GM21515 (cell line): ENCODE measurements around the gene ERVH48-1.
"Not testable (repeated sequence)": the region's sequence is repeated elsewhere in the genome, so short reads cannot be mapped to it uniquely, and the experiment has no call there.

Source experiments
- ATAC-seq: cut with Tn5 transposase; IDR thresholded peaks from one replicate; pipeline ENCODE4 v1.9.1; 2021; ENCODE audit not compliant: unreplicated experiment

The ERVH48-1 gene

GRCh38 chr21:42925114-42925926, at the start of gene ERVH48-1:
TSS of gene ERVH48-1 (minus strand) at chr21:42925630. CDS start at chr21:42919006, 6,624 bp downstream.
- ATAC-seq: no peak

- ATAC-seq: peak; percentile 81
Observed at GRCh38 chr21:42973991-42974831, 48.8 kb upstream of the ERVH48-1 start, which contains the start of gene PKNOX1. TSS of gene PKNOX1 (plus strand) at chr21:42974562. CDS start at chr21:43004382, 29,820 bp downstream.

- ATAC-seq: peak; percentile 21
Observed at GRCh38 chr21:42973309-42973990, 48.0 kb upstream of the ERVH48-1 start.

DNA sequence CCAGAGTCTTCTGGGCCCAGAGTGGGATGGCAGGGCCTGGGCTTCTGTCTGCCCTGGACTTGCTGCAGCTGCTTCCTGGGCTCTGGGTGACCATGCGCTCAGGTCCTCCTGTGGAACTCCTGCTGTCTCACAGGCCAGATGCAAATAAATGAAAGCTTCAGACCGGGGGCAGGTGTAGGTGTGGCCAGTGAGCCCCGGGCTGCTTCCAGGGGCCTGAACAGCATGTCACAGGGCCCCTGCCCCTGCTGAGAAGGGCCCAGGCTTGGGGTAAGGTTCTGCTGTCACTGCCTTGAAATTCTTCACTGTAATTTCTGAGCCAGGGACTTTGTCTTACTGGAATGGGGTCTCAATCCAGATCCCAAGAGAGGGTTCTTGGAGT, 46.5 kb upstream of the ERVH48-1 start:
- no peak for ATAC-seq

DNA sequence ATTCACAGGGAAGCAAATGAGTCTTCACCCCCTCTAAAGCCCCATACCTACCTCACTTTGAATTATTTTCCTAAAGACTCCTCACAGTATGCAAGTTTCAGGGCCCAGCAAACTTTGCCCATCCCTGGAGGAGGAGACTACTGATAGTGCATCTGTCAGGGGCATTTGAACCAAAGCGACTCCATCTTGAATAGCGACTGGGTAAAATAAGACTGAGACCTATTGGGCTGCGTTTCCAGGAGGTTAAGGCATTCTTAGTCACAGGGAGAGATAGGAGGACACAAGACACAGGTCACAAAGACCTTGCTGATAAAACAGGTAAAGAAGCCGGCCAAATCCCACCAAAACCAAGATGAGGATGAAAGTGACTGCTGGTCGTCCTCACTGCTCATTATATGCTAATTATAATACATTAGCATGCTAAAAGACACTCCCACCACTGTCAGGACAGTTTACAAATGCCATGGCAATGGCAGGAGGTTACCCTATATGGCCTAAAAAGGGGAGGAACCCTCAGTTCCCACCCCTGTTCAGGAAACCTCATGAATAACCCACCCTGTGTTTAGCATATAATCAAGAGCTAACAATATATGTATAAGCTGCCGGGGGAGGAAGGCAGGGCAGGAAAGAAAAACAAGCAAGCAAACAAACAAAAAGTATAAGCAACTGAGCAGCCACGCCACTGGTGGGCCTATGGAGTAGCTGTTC, 45.7 kb upstream of the ERVH48-1 start:
- ATAC-seq: no peak

- ATAC-seq: no peak
Observed at GRCh38 chr21:42969193-42969600, 43.8 kb upstream of the ERVH48-1 start.

DNA sequence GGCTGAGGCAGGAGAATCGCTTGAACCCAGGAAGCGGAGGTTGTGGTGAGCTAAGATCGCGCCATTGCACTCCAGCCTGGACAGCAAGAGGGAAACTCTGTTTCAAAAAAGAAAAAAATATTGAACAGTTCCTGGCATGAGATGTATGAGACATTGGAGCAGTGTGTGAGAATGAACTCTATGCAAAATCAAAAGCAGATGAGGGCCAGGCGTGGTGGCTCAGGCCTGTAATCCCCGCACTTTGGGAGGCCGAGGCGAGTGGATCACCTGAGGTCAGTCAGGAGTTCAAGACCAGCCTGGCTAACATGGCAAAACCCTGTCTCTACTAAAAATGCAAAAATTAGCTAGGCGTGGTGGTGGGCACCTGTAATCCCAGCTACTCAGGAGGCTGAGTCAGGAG, 42.2 kb upstream of the ERVH48-1 start:
- ATAC-seq: not testable (repeated sequence)

DNA sequence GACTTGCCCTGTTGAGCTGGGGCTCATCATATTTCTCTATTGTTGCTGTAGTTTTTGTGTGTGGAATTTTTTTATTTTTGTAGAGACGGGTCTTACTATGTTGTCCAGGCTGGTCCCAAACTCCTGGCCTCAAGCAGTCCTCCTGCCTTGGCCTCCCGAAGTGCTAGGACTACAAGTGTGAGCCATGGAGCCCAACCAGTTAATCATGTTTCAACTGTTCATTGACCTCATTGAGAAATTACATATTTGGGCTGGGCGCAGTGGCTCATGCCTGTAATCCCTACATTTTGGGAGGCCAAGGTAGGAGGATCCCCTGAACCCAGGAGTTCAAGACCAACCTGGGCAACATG, 39.8 kb upstream of the ERVH48-1 start:
- no peak for ATAC-seq

DNA sequence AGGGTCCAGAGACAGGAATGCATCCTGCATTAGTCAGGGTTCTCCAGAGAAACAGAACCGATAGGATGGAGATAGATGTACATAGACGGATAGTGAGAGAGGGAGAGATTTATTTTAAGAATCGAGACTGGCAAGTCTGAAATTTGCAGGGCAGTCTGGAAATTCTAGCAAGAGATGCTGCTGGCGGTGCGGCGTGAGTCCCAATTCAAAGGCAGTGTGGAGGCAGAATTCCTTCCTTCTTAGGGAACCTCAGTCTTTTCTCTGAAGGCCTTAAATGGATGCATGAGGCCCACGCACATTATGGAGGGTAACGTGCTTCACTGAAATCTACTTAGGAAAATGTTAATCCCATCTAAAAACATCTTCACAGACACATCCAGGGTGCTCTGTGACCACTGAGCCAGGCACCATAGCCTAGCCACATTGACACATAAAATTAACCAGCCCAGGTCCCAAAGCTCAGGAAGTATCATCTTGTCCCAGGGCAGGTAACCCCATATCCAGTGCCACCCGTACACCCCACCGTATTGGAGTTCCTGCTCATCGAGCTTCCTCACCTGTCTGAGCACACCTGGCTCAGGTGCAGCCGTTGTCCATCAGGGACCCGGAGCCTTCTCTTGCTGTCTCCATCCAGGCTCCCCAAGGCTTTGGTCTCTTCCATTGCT, 39.2 kb upstream of the ERVH48-1 start:
- no peak for ATAC-seq

- ATAC-seq: no peak
Observed at GRCh38 chr21:42964086-42964485, 38.7 kb upstream of the ERVH48-1 start.

DNA sequence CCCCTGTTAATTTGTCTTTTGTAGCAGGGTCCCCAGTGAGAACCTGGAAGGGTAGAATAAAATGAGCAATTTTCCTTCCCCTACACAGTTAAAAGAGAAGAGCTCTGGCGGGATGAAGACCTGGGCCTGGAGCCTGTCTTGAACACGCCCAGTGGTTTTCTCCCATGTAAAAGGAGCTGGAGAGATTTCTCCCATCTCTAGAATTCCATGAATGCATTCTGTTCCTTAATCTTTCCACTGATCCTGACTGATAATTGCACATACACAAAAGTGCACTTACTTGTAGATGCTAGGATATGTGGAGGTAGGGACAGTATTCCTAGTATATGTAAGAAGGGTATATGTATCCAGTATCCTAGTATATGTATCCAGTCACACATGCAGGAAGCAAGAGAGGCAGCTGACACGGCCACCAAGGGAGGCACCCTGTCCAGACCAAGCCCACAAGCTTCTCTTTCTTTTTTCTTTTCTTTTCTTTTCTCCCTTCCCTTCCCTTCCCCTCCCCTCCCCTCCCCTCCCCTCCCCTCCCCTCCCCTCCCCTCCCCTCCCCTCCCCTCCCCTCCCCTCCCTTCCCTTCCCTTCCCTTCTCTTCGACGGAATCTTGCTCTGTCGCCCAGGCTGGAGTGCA, 37.1 kb upstream of the ERVH48-1 start:
- ATAC-seq: no peak

DNA sequence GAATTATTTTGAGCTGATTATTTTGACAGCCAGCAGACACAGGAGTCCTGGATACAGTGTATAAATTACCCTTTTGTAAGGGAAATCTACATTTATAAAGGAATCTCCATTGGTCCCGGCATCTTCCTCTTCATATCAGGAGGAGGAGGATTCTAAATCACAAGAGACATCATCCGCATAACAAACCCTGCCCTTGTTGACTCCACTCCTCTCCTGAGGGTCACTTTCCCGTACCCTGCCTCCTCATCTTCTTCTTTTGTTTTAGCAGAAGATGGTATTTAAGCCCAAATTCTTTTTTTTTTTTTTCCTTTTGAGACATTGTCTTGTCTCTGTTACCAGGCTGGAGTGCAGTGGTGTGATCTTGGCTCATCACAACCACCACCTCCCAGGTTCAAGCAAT, 34.3 kb upstream of the ERVH48-1 start:
- no peak for ATAC-seq

DNA sequence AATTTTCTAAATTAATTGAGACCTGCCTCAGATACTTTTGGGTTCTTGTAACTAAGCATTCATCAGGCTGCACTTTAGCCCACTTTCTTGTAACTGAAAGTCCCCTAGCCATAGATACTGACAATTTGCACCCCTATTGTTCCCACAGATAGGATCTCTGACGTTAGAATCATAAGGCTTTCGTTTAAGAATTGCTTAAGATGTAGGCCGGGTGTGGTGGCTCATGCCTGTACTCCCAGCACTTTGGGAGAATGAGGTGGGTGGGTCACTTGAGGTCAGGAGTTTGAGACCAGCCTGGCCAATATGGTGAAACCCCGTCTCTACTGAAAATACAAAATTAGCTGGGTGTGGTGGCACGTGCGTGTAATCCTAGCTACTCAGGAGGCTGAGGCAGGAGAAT, 32.7 kb upstream of the ERVH48-1 start:
- ATAC-seq: not testable (repeated sequence)

GRCh38 chr21:42956824-42957630, 31.6 kb upstream of the ERVH48-1 start:
- ATAC-seq: peak; percentile 100

- ATAC-seq: not testable (repeated sequence)
Observed at GRCh38 chr21:42951193-42951592, 25.8 kb upstream of the ERVH48-1 start.

- not testable (repeated sequence) for ATAC-seq
Observed at GRCh38 chr21:42949094-42949755, 23.8 kb upstream of the ERVH48-1 start.

GRCh38 chr21:42942244-42942643, 16.8 kb upstream of the ERVH48-1 start:
- no peak for ATAC-seq

GRCh38 chr21:42941696-42942085, 16.3 kb upstream of the ERVH48-1 start:
- ATAC-seq: no peak
